ENCODE results near the gene UGT1A5.

The UGT1A5 gene

GRCh38 chr2:233778030-233778429 is 65.3 kb downstream of the UGT1A5 start, which contains the start of gene MROH2A (continued):
- TF ChIP-seq KLF17 (tag by site-specific recombination; IDR thresholded peaks at IDR 0.05): no peak

- Histone ChIP-seq H3K27ac (ENCODE audit: extremely low read depth, low read depth, low read length) (no peak overlapping the region), H3K36me3 (ENCODE audit: control insufficient read depth in 2 of 2, insufficient read depth in 1 of 2, low read length in 2 of 2) (no peaks in the 10 kb centered on the region), H3K9me3 (ENCODE audit: control insufficient read depth, insufficient read depth, low read depth, low read length) (no peaks in the 10 kb centered on the region), H3K4me3 (ENCODE audit: low read depth, low read length) (no peak overlapping the region), H3K4me1 (ENCODE audit: control insufficient read depth, insufficient read depth, low read length) (no peaks in the 10 kb centered on the region)
- ChIA-PET POLR2A (no interaction called here), CTCF (interaction anchor here (1.6 kb wide), 1 partner anchor 68 kb away, joined by 3 read pairs; no protein-coding TSS in a partner anchor)
- TF ChIP-seq ZNF174 (tag by site-specific recombination; IDR thresholded peaks at IDR 0.05) (no peak), ZNF155 (tag by site-specific recombination; IDR thresholded peaks at IDR 0.05) (no peak), ZNF776 (tag by site-specific recombination; IDR thresholded peaks at IDR 0.05; ENCODE audit: borderline replicate concordance) (no peak), ZNF138 (tag by site-specific recombination; IDR thresholded peaks at IDR 0.05; ENCODE audit: borderline replicate concordance) (no peak), INSM2 (tag by site-specific recombination; IDR thresholded peaks at IDR 0.05) (no peak), SCRT2 (tag by site-specific recombination; IDR thresholded peaks at IDR 0.05) (no peak), SP3 (tag by site-specific recombination; IDR thresholded peaks at IDR 0.05) (no peak), ZNF26 (tag by site-specific recombination; IDR thresholded peaks at IDR 0.05) (no peak), ZNF362 (tag by site-specific recombination; IDR thresholded peaks at IDR 0.05) (no peak), ZNF654 (tag by site-specific recombination; IDR thresholded peaks at IDR 0.05; ENCODE audit: low read depth) (no peak)
Observed at GRCh38 chr2:233779722-233780121, 67.0 kb downstream of the UGT1A5 start.

- no peaks in the 10 kb centered on the region for H3K36me3 ChIP-seq (ENCODE audit: control insufficient read depth in 2 of 2, insufficient read depth in 1 of 2, low read length in 2 of 2)
- TF ChIP-seq ZNF280D (tag by site-specific recombination; IDR thresholded peaks at IDR 0.05) (no peak), ZNF747 (tag by site-specific recombination; IDR thresholded peaks at IDR 0.05) (no peak), ZNF629 (tag by site-specific recombination; IDR thresholded peaks at IDR 0.05) (0 out of 2 replicates have a peak, but pooled peaks have one; percentile 29), ZNF19 (tag by site-specific recombination; IDR thresholded peaks at IDR 0.05; ENCODE audit: low read depth) (no peak), REST (tag by site-specific recombination; IDR thresholded peaks at IDR 0.05) (no peak), ZFP69B (tag by site-specific recombination; IDR thresholded peaks at IDR 0.05) (no peak), SP7 (tag by site-specific recombination; IDR thresholded peaks at IDR 0.05) (peak; percentile 44; the same call in 1 of the 2 replicates), ZBTB1 (tag by site-specific recombination; IDR thresholded peaks at IDR 0.05) (no peak), EGR2 (tag by site-specific recombination; IDR thresholded peaks at IDR 0.05; ENCODE audit: low read depth) (no peak)
- no peak overlapping the region for H3K27ac ChIP-seq (ENCODE audit: extremely low read depth, low read depth, low read length)
- no peak overlapping the region for H3K4me3 ChIP-seq (ENCODE audit: low read depth, low read length)
- H3K4me1 ChIP-seq (ENCODE audit: control insufficient read depth, insufficient read depth, low read length): no peaks in the 10 kb centered on the region
- H3K9me3 ChIP-seq (ENCODE audit: control insufficient read depth, insufficient read depth, low read depth, low read length): no peaks in the 10 kb centered on the region
- POLR2A ChIA-PET: no interaction called here
- CTCF ChIA-PET: interaction anchor here (1.6 kb wide), 1 partner anchor 69 kb away, joined by 3 read pairs; no protein-coding TSS in a partner anchor
Observed at GRCh38 chr2:233780771-233781170, 68.1 kb downstream of the UGT1A5 start.

Data from HEK293 (cell line).